Non-pigmented ciliary epithelial cell (primary cell): ENCODE results near the gene CNOT4.
A peak's percentile ranks its signal among the peaks of the same experiment; 100 is the strongest.
"Not testable (repeated sequence)": the region's sequence is repeated elsewhere in the genome, so short reads cannot be mapped to it uniquely, and the experiment has no call there.

ENCODE experiments used
- DNase-seq: peaks from one replicate; pipeline ENCODE4 v3.0.0-alpha.2; 2010; ENCODE audit warnings: low read depth

Gene CNOT4

GRCh38 chr7:135322571-135323340 is 187.1 kb downstream of the CNOT4 start:
- no peak for DNase-seq

- DNase-seq, result no peak
These were observed 188.3 kb downstream of the CNOT4 start for GRCh38 chr7:135321556-135321955.

- DNase-seq, result not testable (repeated sequence)
These were observed 188.9 kb downstream of the CNOT4 start for GRCh38 chr7:135320953-135321352.

GRCh38 chr7:135320268-135320667 is 189.6 kb downstream of the CNOT4 start:
- peak; percentile 47 for DNase-seq

GRCh38 chr7:135317676-135318325 is 192.1 kb downstream of the CNOT4 start:
- DNase-seq, result no peak

GRCh38 chr7:135316648-135317313 is 193.1 kb downstream of the CNOT4 start:
- DNase-seq, result no peak

GRCh38 chr7:135313971-135314370 is 195.9 kb downstream of the CNOT4 start:
- no peak for DNase-seq
